Activated T-cell treated with anti-CD3 and anti-CD28 coated beads for 48 hours (primary cell): ENCODE measurements around the gene B4GALT1.
"Not testable (repeated sequence)": the region's sequence is repeated elsewhere in the genome, so short reads cannot be mapped to it uniquely, and the experiment has no call there.

Source experiments
- DNase-seq: peaks from one replicate; pipeline ENCODE4 v3.0.0-alpha.2; 2020; ENCODE audit warnings: low read depth

B4GALT1 gene

GRCh38 chr9:33184963-33185362 lies 17.8 kb upstream of the B4GALT1 start:
- DNase-seq: no peak

GRCh38 chr9:33182519-33182918 lies 15.4 kb upstream of the B4GALT1 start:
- DNase-seq: no peak

DNA sequence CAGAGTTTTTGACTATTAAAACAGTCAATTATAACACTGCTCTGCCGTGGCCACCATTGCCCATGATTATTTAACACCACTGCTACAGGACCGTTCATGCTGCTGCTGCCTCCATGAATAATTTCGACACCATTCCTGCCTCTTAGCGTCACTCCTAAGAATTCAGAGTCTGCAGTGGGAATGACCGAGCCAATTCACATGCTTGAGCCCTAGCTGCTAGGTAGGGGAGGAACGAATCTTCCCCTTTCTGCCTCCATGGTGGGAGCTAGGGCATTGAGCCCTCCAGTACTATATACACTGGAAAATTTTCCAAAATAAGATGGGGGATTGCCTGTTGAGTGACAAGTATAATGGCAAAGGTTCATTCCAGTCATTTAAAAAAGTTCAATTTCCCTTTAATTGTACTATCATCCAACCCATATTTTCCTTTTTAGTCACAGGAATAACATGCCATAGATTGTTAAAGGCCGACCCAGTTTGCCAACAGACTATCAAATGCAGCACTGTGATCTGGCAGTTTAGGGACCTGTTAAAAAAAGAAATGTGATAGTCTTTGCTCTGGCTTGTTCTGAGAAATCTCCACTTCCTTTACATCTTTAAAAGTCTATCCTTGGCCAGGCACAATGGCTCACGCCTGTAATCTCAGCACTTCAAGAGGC lies 13.5 kb upstream of the B4GALT1 start:
- DNase-seq: no peak

- DNase-seq: no peak
These were observed 12.0 kb upstream of the B4GALT1 start for GRCh38 chr9:33178972-33179697.

GRCh38 chr9:33177639-33178038 lies 10.5 kb upstream of the B4GALT1 start:
- no peak for DNase-seq

DNA sequence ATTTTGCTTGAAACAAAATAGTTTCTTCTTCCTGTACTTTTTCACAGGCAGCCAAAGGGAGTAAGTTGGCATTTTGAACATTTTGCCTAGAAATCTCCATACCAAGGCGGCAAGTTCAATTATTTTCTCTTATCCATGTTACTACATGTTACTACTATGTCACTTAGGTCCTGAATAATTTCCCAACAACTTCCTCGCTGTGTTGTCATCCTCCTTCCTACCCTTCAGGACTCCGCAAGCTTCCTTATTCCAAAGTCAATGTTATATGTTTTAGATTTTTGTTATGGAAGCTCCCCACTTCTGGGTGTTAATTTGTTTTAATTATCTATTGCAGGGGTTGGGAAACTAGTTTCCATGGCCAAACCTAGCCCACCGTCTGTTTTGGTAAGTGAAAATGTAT lies 9.9 kb upstream of the B4GALT1 start:
- DNase-seq: no peak

GRCh38 chr9:33175649-33176325 lies 8.7 kb upstream of the B4GALT1 start:
- DNase-seq: no peak

DNA sequence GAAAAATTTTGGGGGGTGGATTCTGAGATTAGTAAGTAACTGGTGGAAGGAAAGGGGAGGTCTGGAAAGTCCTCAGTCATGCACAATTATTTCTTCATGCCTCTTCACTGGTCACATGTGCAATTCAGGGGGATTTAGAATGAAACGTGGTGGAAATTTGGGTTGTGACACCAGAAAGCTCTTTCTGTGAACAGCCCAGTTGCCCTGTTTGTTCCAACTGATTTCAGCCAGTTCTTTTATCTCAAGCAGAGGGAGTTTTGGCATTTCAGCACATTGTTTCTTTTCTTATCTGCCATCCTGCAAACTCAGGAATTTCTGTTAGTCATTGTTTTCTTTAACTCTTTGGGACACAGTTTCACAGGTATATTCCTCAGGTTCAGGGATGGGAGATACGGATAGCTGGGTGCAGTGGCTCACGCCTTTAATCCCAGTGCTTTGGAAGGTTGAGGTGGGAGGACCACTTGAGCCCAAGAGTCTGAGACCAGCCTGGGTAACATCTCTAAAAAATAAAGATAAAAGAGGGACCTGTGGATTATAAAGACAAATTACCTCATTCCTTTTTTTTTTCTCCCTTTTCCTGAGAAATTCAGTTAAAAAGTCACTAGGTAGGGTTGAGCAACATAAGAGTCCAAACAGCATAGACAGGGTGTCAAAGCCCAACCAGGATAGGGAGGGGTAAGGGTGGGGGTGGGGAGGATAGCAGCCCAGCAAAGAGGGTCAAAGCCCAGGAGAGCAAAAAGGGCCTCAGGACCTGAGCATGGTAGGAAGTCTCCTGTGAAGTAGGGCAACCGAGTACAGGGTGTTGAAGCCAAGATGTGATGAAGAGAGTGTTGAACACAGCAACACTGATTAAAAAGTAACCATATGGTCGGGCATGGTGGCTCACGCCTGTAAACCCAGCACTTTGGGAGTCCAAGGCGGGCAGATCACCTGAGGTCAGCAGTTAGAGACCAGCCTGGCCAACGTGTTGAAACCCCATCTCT lies 5.4 kb upstream of the B4GALT1 start:
- DNase-seq: no peak

- DNase-seq: no peak
These were observed 3.6 kb upstream of the B4GALT1 start for GRCh38 chr9:33170464-33171415.

DNA sequence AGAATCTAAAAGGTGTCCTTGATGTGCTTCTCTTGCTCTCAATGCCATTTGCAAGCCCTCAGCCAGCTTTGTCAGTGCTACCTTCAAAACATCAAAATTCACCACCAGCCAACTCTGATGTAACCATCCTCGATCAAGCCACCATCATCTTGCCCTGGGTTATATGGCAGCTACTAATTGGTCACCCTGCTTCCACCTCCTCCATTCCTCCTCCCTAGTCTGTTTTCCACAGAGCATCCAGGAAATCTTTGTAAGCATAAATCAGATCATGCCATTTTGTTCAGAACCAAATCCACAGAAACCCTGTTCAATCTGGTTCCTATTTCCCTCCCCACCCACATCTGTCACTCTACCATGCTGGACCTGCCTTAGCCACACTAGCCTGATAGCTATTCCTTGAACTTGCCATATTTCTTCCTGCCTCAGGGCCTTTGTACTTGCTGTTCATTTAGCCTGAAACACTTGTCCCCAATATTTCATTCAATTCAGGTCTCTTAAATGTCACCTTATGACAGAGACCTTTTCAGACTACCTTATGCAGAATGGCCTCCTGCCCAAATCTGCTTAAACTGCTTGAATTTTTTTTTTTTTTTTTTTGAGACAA lies 1.9 kb upstream of the B4GALT1 start:
- no peak for DNase-seq

- DNase-seq: no peak
These were observed 881 bp upstream of the B4GALT1 start for GRCh38 chr9:33167972-33168461.

DNA sequence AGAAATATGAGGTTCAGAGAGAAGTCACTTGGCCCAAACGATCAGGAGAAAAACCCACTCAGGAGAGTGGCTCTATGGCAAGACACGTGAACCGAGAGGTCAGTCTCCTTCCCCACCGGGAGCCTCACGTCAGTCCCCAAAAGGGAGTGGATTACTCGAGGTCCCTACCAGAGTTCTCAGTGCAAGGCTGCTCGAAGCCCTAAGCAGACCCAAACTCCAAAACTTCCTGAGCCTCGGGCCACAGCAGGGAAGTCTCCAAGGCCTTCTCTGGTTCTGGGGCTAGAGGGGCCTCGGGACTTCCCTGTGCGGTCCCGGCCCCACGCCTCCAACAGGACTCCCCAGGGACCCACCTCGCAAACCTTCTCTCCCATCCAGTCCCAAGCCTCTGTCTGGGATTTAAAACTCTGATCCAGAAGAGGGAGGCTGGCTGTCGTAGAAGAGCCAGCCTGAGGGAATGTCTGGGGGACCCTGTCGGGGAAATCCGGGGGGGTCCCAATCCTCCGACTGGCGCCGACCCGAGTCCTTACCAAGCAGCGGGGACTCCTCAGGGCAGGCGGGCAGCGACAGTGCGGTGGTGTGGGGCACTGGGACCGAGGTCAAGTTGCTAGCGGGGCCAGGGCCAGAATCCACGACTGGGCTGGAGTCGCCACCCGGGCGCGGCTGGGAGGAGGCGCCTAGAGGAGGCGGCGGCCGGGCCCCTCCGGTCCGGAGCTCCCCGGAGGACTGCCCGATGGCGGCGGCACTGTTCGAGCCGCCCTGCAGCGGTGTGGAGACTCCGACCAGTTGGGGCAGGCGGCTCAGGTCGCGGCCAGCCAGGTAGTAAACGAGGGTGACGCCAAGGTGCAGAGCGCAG lies 679 bp downstream of the B4GALT1 start:
- no peak for DNase-seq

GRCh38 chr9:33165263-33166151 lies 1.6 kb downstream of the B4GALT1 start:
- DNase-seq: no peak

GRCh38 chr9:33164921-33165262 lies 2.2 kb downstream of the B4GALT1 start:
- not testable (repeated sequence) for DNase-seq

GRCh38 chr9:33164138-33164809 lies 2.9 kb downstream of the B4GALT1 start:
- no peak for DNase-seq

DNA sequence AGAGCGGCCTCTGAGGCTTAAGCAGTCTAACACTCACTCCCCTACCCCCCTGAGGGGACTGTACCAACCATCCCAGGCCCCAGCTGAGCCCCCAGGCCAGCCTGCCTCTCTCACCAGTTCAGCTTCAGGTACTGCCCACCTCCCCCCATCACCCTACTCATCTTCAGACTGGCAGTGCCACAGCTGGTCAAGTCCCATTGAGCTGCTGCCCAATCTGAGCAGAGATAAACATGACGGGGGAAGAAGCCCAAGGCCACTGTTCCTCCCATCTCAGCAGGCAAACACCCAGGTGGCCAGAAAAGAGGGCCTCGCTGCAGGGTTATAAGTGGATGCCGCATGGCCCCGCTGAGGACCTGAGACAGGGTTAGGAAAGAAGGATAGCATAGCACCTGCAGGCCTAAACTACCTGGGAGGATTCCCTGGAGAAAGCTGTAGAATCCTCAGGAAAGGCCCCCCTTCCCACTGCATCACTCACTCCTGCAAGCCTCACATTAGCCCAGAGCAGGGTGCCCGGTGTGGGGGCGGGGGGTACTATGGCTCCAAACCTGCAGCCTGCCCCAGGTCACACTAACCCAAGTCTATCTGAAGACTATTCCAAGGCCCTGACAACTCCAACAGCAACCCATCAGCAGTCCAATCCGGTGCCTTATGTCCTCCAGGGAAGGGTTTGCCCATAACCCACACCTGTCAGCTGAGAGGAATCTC lies 3.6 kb downstream of the B4GALT1 start:
- no peak for DNase-seq

DNA sequence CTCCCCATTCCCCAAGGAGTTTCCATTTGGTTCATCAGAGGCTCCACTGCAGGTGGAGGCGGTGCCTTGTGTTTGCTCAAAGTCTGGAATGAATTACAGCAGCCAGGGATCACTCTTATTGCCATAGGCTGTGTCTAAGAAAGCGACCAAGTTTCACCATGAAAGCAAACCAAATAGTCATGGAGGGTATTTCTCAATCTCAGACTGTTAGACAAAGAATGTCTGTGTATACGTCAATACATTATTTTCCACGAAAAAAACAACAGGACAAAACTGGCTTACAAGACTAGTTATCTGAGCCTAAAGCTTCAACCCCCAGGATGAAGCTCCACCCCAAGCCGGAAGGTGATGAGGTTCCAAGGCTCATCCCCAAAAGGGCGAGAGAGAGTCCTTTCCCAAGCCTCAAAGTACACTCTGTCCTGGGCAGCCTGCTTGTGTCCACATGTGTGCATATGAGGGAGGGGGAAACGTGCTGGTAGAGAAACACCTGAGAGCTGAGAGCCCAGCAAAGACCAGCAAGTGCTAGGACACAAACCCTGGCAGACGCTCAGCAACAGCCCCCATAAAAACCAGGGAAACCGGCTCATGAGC lies 4.3 kb downstream of the B4GALT1 start:
- DNase-seq: no peak
